HL-60 (cell line): ENCODE results near the gene NRCAM.

Experiments used
- CTCF ChIP-seq: IDR thresholded peaks from one replicate; pipeline ENCODE4 v1.5.1; 2011; ENCODE audit warnings: low read length, control low read depth, inconsistent platforms; ENCODE audit not compliant: insufficient read depth
- POLR2AphosphoS5 ChIP-seq: IDR thresholded peaks from 2 replicates; pipeline ENCODE4 v1.6.1; 2012; ENCODE audit warnings: low read depth

- TF ChIP-seq POLR2AphosphoS5 = no peak
- no peak for TF ChIP-seq CTCF
Measured at GRCh38 chr7:108460964-108461363, 4.7 kb upstream of the NRCAM start.
